GM19438 (cell line): Measurements from ENCODE around the gene ANKRD40CL.
A peak's percentile ranks its signal among the peaks of the same experiment; 100 is the strongest.

Experiments
- ATAC-seq: cut with Tn5 transposase; IDR thresholded peaks from one replicate; pipeline ENCODE4 v1.9.1; 2021; ENCODE audit warnings: low read depth; ENCODE audit not compliant: unreplicated experiment

Gene ANKRD40CL

GRCh38 chr17:50719924-50720794 is 47.2 kb downstream of the ANKRD40CL start:
- no peak for ATAC-seq

GRCh38 chr17:50719144-50719923 is 48.0 kb downstream of the ANKRD40CL start, which contains the start of gene LUC7L3:
Gene LUC7L3 (plus strand): TSS chr17:50719603. CDS start chr17:50719733, 130 bp downstream.
- peak; percentile 80 for ATAC-seq

GRCh38 chr17:50715471-50715870 is 51.8 kb downstream of the ANKRD40CL start:
- no peak for ATAC-seq

- ATAC-seq, result no peak
Observed at GRCh38 chr17:50712641-50713040, 54.7 kb downstream of the ANKRD40CL start.
